ENCODE measurements around the gene UGT1A5.
"Not testable (repeated sequence)": the region's sequence is repeated elsewhere in the genome, so short reads cannot be mapped to it uniquely, and the experiment has no call there.

Gene UGT1A5

DNA sequence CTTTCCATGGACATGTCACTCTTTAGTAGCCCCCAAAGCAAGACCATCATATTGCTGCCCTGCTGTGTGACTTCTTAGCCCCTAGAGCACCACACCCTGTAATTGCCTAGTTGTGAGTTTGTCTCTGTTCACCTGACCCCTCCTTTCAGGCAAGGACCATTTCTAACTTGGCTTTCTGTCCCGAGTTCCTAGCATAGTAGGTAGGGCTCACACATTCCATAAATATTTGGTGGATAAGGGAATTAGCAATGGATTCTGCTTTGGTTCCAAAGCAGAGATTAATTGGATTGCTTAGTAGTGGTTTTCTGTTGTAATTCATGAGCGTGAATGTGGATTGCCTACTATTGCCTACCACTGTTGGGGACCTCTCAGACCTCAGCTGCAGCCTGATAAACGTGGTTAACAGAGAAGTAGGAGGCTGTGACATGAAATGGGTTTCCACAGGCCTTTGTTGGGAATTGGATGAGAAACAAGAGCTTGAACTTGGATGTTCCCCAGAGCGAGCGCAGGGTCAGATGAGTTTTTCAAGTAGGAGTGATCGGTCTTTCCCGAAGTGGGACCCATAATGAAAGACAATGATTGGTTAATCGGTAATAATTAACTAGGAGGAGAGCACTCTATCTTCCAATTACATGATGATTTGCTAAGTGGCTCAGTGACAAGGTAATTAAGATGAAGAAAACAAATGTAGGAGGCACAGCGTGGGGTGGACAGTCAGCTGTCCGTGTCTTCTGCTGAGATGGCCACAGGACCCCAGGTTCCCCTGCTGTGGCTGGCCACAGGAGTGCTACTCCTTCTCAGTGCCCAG, 34.0 kb downstream of the UGT1A5 start:
- no peak for DNase-seq (ENCODE audit: low spot score)

DNA sequence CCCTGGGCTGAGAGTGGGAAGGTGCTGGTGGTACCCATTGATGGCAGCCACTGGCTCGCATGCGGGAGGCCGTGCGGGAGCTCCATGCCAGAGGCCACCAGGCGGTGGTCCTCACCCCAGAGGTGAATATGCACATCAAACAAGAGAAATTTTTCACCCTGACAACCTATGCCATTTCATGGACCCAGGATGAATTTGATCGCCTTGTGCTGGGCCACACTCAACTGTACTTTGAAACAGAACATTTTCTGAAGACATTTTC, 34.5 kb downstream of the UGT1A5 start:
- DNase-seq (ENCODE audit: low spot score), result no peak

DNA sequence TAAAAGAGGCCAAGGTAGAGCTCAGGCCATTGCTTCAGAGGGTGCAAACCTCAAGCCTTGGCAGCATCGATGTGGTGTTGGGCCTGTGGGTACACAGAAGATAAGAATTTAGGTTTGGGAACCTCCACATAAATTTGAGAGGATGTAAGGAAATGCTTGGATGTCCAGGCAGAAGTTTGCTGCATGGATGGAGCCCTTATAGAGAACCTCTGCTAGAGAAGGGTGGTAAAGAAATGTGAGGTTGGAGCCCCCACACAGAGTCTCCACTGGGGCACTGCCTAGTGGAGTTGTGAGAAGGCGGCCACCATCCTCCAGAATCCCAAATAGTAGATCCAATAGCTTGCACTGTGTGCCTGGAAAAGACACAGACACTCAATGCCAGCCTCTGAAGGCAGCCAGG, 38.0 kb downstream of the UGT1A5 start:
- DNase-seq (ENCODE audit: low spot score), result not testable (repeated sequence)

DNA sequence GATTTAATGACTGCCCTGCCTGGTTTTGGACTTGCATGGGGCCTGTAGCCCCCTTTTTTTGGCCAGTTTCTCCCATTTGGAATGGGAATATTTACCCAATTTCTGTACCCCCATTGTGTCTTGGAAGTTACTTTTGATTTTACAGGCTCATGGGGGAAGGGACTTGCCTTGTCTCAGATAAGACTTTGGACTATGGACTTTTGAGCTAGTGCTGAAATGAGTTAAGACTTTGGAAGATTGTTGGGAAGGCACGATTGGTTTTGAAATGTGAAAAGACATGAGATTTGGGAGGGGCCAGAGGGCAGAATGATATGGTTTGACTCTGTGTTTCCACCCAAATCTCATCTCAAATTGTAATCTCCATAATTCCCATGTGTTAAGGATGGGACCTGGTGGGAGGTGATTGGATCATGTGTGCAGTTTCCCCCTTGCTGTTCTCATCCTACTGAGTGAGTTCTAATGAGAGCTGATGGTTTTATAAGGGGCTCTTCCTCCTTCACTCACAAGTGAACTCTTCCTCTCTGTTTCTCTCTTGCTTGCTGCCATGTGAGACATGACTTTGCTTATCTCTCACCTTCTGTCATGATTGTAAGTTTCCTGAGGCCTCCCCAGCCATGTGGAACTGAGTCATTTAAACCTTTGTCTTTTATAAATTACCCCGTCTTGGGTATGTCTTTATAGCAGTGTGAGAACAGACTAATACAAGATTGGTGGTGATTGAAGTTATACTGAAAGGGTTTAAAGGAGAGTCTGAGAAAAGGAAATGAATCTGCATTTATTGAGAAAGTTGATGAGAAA, 38.7 kb downstream of the UGT1A5 start:
- DNase-seq (ENCODE audit: low spot score), result not testable (repeated sequence)

DNA sequence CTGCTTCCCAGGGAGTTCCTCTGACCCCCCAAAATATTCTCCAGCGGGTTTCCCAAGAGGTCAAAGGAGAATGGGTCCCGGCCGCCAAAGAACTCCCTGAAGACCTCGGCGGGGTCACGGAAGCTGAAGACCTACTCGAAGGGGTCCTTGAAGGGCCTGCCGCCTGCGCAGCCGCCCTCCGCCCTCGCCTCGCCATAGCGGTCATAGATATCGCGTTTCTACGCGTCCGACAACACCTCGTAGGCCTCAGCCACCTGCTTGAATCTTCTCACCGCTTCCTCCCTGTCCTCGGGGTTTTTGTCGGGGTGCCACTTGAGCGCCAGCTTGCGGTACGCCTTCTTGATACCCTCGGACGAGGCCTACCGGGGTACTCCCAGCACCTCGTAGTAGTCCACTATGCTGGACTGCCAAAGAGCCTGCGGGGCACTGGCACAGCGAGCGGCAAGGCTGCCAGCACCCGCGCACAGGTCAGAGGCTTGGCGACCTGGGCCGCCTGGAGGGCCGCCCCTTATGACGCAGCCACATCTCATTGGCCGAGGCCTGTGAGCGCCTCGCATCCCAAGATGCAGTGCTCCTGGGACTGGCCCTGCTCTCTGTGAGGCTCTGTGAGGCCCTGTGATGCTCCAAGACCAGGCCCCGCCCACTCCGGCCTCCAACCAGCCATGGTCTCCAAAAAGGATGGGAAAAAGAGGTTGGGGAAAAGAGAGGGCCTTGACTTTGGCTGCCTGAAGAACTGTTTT, 42.3 kb downstream of the UGT1A5 start:
- no peak for DNase-seq (ENCODE audit: low spot score)

DNA sequence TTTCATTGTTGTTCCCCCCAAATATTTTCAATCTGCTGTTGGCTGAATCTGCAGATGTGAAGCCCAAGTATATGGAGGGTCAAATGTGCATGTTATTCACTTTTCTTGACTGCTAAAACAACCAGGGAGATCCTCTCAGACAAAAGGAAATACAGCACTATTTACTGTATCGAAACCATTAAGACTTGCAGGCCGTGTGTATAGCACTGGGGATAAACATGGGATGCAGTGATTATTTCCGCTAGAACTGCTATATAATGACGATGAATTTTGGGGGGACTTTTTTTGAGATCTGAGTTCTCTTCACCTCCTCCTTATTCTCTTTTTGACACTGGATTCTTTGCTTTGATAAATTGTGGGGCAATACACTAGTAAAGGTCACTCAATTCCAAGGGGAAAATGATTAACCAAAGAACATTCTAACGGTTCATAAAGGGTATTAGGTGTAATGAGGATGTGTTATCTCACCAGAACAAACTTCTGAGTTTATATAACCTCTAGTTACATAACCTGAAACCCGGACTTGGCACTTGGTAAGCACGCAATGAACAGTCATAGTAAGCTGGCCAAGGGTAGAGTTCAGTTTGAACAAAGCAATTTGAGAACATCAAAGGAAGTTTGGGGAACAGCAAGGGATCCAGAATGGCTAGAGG, 43.8 kb downstream of the UGT1A5 start:
- DNase-seq (ENCODE audit: low spot score), result no peak

DNA sequence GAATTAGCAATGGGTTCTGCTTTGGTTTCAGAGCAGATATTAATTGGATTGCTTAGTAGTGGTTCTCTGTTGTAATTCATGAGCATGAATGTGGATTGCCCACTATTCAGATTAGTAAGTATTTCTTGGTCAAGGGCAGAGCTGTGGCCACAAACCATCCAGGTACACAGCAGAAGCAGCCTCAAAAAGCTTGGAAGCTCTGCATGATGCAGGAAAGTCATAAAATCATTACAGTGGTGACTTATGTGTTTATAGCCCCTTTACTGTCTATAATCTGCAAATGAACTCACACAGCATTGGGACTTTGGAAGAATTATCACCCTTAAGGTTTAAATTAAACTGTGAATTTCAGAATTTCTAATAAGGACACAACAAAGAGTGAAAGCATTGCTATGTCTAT, 45.4 kb downstream of the UGT1A5 start:
- DNase-seq (ENCODE audit: low spot score), result no peak

DNA sequence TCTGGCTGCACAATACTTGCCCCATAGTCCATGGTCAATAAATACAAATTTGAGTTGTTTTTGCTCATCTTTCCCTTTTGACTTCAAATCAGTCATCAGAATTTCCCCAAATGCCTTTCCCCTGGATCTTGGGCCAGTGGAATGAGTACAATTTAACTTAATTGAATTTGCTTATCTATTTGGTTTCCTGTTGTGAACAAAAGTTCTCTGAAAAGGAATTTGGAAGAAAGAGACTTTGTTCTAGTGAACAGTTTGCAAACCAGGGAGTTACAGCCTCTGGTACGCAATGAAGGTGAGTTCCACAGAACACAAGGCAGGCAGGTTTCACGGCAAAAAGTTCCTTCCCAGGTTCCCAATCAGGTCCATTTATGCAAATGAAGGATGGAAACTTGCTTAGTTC, 46.1 kb downstream of the UGT1A5 start:
- DNase-seq (ENCODE audit: low spot score), result no peak

DNA sequence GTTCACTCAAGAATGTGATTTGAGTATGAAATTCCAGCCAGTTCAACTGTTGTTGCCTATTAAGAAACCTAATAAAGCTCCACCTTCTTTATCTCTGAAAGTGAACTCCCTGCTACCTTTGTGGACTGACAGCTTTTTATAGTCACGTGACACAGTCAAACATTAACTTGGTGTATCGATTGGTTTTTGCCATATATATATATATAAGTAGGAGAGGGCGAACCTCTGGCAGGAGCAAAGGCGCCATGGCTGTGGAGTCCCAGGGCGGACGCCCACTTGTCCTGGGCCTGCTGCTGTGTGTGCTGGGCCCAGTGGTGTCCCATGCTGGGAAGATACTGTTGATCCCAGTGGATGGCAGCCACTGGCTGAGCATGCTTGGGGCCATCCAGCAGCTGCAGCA, 47.3 kb downstream of the UGT1A5 start, which contains the start of gene UGT1A1:
Gene UGT1A1, plus strand, starts transcription at position 228 of the 400 bp plus-strand sequence. Its CDS starts 18 bp downstream, at position 246.
- DNase-seq (ENCODE audit: low spot score), result no peak

DNA sequence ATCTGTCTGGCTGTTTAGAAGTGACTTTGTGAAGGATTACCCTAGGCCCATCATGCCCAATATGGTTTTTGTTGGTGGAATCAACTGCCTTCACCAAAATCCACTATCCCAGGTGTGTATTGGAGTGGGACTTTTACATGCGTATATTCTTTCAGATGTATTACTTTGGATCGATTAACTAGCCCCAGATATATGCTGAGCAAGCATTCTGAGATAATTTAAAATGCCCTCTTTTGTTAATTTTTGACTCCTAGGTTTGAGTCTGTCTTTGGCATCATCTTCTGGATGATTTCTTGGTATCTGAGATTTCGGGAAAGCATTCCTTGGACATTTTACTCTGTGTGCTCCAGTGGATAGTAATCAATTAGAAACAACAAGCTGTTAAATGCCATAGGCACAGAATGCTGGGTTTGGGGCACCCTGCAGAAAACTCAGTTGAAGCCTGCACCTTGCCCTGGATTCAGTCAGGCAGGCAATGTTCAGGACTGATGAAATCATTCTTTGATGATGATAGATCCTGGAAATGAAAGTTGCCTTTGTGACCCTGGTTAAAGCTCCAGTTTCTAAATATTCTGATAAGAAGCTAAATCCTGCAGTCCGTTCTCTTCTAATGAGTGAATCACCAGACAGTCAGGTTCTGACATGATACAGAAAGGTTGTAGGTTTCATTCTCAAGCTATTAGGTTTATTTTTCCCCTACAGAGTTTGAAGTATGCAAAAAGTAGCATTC, 48.5 kb downstream of the UGT1A5 start:
- DNase-seq (ENCODE audit: low spot score), result no peak

DNA sequence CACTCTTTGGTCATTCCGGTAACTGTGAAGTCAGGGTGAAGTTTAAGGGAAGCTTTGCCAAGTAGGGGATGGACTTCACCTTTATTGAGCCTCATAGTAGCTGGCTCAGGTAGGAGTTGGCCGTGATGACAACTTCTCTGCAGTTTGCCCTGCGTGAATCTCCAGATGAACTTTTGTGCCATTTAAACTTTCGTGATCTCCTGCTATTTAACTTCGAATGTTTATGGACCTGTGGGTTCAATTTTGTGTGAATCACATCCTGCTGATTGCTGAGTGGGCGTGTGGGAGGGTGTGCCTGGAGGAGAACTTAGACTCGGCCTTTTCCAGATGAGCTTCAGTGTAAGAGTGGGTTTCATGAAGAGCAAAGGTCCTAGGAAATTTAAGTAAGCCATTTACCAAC, 51.6 kb downstream of the UGT1A5 start:
- no peak for DNase-seq (ENCODE audit: low spot score)

DNA sequence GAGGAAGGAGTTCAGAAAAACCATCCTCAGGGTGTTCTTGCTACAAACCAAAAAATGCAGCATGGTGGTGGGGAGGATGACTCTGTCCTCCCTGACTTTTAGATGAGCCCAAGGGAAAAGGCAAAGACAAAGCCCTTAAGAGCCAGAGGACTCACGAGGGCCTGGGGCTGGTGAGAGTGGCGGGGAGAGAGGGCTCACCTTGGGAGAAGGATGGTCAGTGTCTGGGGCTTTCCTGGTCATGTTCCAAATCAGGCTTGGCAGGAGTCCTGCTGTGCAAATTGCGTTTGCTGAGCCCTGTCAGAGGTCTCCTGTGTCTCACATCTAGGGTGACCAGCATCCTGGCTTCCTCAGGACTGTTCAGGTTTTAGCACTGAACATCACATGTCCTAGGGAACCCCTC, 52.1 kb downstream of the UGT1A5 start:
- no peak for DNase-seq (ENCODE audit: low spot score)

DNA sequence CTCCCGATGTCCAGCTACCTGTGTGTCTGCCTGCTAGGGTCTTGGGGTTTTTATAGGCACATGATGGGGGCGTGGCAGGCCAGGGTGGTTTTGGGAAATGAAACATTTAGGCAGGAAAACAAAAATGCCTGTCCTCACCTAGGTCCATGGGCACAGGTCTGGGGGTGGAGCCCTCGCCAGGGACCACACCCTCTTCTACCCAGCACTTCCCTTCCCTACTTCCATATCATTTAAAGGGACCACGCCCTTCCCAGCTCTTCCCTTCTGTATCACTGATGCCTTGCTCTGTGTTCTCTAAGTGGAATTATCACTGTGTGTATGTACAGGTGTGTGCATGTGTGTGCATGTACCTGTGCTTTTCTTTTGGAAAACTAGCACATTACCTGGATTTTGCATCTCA, 53.7 kb downstream of the UGT1A5 start:
- no peak for DNase-seq (ENCODE audit: low spot score)

DNA sequence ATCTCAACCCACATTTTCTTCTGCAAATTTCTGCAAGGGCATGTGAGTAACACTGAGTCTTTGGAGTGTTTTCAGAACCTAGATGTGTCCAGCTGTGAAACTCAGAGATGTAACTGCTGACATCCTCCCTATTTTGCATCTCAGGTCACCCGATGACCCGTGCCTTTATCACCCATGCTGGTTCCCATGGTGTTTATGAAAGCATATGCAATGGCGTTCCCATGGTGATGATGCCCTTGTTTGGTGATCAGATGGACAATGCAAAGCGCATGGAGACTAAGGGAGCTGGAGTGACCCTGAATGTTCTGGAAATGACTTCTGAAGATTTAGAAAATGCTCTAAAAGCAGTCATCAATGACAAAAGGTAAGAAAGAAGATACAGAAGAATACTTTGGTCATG, 55.4 kb downstream of the UGT1A5 start:
- no peak for DNase-seq (ENCODE audit: low spot score)

DNA sequence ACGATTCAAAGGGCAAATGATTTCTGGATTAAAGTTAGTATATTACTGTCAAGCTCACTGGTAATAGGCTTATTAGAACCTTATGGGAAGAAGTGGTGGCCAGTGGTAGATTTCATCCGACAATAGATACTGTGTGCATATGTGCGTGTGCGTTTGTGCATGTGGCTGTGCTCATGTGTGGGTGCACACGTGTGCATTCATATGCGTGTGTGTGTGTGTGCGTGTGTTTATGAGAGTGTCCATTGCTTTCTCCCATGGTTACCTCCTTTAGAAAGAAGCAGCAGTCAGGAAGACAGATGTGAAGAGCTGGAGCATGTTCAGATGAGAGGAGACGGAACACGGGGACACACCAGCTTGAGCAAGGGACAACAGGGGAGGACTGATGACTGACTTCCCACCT, 56.6 kb downstream of the UGT1A5 start:
- no peak for DNase-seq (ENCODE audit: low spot score)

DNA sequence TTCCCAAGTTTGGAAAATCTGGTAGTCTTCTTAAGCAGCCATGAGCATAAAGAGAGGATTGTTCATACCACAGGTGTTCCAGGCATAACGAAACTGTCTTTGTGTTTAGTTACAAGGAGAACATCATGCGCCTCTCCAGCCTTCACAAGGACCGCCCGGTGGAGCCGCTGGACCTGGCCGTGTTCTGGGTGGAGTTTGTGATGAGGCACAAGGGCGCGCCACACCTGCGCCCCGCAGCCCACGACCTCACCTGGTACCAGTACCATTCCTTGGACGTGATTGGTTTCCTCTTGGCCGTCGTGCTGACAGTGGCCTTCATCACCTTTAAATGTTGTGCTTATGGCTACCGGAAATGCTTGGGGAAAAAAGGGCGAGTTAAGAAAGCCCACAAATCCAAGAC, 59.4 kb downstream of the UGT1A5 start:
- DNase-seq (ENCODE audit: low spot score), result no peak

DNA sequence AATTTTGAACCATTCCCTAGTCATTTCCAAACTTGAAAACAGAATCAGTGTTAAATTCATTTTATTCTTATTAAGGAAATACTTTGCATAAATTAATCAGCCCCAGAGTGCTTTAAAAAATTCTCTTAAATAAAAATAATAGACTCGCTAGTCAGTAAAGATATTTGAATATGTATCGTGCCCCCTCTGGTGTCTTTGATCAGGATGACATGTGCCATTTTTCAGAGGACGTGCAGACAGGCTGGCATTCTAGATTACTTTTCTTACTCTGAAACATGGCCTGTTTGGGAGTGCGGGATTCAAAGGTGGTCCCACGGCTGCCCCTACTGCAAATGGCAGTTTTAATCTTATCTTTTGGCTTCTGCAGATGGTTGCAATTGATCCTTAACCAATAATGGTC, 59.9 kb downstream of the UGT1A5 start:
- DNase-seq (ENCODE audit: low spot score), result no peak

DNA sequence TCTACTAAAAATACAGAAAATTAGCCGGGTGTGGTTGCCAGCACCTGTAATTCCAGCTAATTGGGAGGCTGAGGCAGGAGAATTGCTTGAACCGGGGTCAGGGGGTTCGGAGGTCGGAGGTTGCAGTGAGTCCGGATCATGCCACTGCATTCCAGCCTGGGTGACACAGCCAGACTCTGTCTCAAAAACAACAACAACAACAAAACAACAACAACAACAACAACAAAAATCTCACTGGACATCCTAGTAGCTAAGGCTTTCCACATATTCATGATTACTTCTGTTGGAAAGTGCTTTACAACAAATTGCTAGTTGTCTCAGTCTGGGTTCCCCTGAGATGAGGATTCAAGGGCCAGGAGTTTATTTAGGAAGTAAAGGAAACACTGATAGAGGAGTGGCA, 61.1 kb downstream of the UGT1A5 start:
- DNase-seq (ENCODE audit: low spot score), result no peak

DNA sequence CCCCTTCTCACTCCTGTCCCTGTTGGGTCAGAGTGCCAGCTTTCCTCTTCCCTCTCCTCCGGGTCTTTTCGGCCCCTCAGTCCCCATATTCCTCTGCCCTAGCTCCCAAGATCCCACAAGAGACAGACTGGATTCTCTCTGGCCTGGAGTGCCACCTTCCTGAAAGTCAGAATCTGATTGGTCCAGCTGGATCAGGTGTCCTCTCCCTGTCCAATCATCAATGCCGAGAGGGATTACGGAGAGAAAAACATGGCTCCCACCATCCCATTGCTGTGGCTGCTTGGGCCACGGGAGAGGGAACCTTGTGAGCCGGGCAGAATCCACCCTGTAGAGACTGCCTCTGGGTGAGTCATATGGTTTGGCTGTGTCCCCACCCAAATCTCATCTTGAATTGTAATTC, 62.7 kb downstream of the UGT1A5 start:
- no peak for DNase-seq (ENCODE audit: low spot score)

DNA sequence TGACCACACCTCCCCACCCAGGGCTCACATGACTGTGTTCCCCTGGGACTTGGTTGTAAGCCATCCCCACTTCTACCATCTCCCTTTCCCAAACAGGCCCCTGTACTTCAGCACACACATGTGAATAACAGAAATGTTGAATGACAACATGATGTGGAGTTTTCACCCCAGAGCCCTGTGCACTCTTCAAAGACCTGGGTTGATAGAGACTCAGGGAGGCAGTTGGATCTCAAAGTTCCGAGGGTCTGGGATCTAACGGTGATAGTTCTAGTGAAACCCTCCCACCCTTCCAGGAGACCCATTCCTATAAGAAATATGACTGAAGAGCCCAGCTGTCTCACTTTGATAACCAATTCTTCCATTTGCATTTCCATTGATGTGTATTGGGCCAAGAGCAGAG, 65.3 kb downstream of the UGT1A5 start, which contains the start of gene MROH2A:
Gene MROH2A, plus strand, starts transcription at position 301 of the 400 bp plus-strand sequence. CDS start 1,029 bp downstream, outside the sequence.
- DNase-seq (ENCODE audit: low spot score), result no peak

DNA sequence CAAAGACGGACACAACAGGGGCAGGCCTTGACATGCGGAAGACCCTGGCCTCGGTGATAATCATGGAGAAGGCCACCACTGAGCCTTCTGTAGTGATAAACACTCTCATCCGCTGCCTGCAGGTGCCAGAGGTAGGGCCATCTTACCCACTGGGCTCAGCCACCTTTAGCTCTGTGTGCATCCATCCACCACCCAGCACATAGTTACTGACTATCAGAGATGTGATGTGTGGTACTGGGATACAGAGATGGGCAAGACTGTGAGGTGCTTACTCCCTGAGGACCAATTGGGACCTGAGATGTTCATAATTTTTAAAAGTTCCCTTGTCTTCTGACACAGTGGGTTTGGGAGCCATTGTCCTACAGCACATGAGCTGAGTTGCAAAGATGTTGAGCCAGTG, 67.0 kb downstream of the UGT1A5 start:
- no peak for DNase-seq (ENCODE audit: low spot score)

DNA sequence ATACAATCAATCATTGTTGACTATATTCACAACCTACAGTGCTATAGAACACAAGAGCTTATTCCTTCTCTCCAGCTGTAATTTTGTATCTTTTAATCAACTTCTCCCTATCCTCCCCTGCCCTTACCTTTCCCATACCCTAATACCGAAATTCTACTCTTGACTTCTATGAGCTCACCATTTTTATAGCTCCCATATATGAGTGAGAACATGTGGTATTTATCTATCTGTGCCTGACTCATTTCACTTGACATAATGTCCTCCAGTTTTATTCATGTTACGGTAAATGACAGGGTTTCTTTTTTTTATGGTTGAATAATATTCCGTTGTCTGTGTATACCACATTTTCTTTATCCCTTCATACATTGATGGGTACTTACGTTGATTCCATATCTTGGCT, 68.1 kb downstream of the UGT1A5 start:
- DNase-seq (ENCODE audit: low spot score), result no peak
